Testis (tissue), 2 donors: ENCODE data around the gene TMEM51.

ENCODE experiments used
- CTCF ChIP-seq, 3 experiments: fragments of 450-650 bp in 2 of 3; fragments of 200-600 bp in 1 of 3; sonication (generic) in 1 of 3; IDR thresholded peaks; one replicate each; pipeline ENCODE4 v1.5.1; 2016 to 2019; ENCODE audit warnings: antibody characterized with exemption in 3 of 3, mild to moderate bottlenecking in 2 of 3, moderate library complexity in 1 of 3
- POLR2A ChIP-seq: fragments of 450-650 bp; IDR thresholded peaks from one replicate; pipeline ENCODE4 v1.6.1; 2017; ENCODE audit warnings: antibody characterized with exemption, mild to moderate bottlenecking, moderate library complexity

DNA sequence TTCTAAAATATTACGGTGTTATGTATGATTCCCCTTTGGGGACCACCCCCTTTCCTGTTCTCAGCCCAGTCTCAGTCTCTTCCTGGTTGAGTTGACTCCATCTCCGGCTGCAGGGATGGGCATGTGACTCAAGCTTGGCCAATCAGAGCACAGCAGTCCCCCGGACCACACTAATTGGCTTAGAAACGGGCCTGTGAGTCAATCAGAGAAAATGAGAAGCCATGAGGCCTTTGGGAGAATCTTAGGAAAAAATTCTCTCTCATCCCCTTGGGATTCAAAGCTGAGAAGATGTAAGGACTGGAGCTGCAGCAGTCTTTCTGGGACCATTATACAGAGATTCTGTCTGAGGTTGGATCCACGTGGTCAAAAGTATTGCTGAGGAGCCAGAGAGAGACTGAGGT, 82.8 kb downstream of the TMEM51 start:
- TF ChIP-seq CTCF (IDR thresholded peaks at IDR 0.05): no peak
- no peak for TF ChIP-seq POLR2A
